SK-N-SH (cell line): ENCODE measurements around the gene CYP46A1. TPM values are rescaled to one million over a fixed set of nuclear protein-coding genes. Genes with fewer than 3 reads are reported as not detected.
A peak's percentile ranks its signal among the peaks of the same experiment; 100 is the strongest.

Experiments used
- CTCF ChIA-PET: fragments of 300-600, 350-600 bp; formaldehyde crosslinking; extraction: SDS; loops from one replicate; lab custom pipeline; 2021; lab: Yijun Ruan, JAX
- POLR2A ChIA-PET: fragments of 350-600 bp; sonication (Branson Sonifier 250); formaldehyde crosslinking; extraction: SDS; loops from one replicate; lab custom pipeline; 2020; ENCODE audit warnings: antibody characterized with exemption, inconsistent platforms; lab: Yijun Ruan, JAX
- DNase-seq: peaks from one replicate; pipeline ENCODE4 v3.0.0; 2012
- H2AFZ ChIP-seq: fragments of 200-600 bp; sonication (generic); 2 replicates; pipeline ENCODE4 v1.8.1; 2016; ENCODE audit warnings: antibody characterized with exemption, mild to moderate bottlenecking, low read depth
- H3F3A ChIP-seq: fragments of 200-600 bp; sonication (generic); replicated peaks from 2 replicates; pipeline ENCODE3; 2016; ENCODE audit warnings: antibody characterized with exemption, mild to moderate bottlenecking; ENCODE audit not compliant: insufficient read depth
- H3K27ac ChIP-seq, 2 experiments: fragments of 200-500 bp in 1 of 2; fragments of 200-600 bp in 1 of 2; sonication (Bioruptor generic) in 1 of 2; sonication (generic), shearing (Covaris generic) in 1 of 2; 2 replicates each; pipeline versions ENCODE4 v1.5.1 to v1.6.1; 2014 to 2016; ENCODE audit warnings: low read depth in 2 of 2, inconsistent platforms in 1 of 2, low read length in 1 of 2, mild to moderate bottlenecking in 1 of 2, mixed read lengths in 1 of 2
- H3K27me3 ChIP-seq: fragments of 200-600 bp; sonication (generic), shearing (Covaris generic); 2 replicates; pipeline ENCODE4 v1.6.1; 2016; ENCODE audit warnings: mixed run types; ENCODE audit not compliant: insufficient read depth
- H3K36me3 ChIP-seq, 2 experiments: fragments of 200-500 bp in 1 of 2; fragments of 200-600 bp in 1 of 2; sonication (Bioruptor generic) in 1 of 2; sonication (generic) in 1 of 2; replicated peaks in 1 of 2; 2 replicates each; pipeline versions ENCODE3 to v1.5.1; 2014 to 2016; ENCODE audit warnings: low read length in 1 of 2, mild to moderate bottlenecking in 1 of 2; ENCODE audit not compliant: insufficient read depth in 2 of 2, control insufficient read depth in 1 of 2
- H3K4me1 ChIP-seq, 2 experiments: fragments of 200-500 bp in 1 of 2; fragments of 200-600 bp in 1 of 2; sonication (Bioruptor generic) in 1 of 2; sonication (generic), shearing (Covaris generic) in 1 of 2; 2 replicates each; pipeline versions ENCODE4 v1.5.1 to v1.6.1; 2014 to 2016; ENCODE audit warnings: low read depth in 1 of 2, low read length in 1 of 2, mixed run types in 1 of 2; ENCODE audit not compliant: insufficient read depth in 2 of 2, control insufficient read depth in 1 of 2
- H3K4me2 ChIP-seq: fragments of 200-600 bp; sonication (generic), shearing (Covaris generic); 2 replicates; pipeline ENCODE4 v1.6.1; 2017; ENCODE audit warnings: mixed run types
- H3K4me3 ChIP-seq, 2 experiments: fragments of 200-500 bp in 1 of 2; fragments of 200-600 bp in 1 of 2; sonication (Bioruptor generic) in 1 of 2; sonication (generic), shearing (Covaris generic) in 1 of 2; 2 replicates each; pipeline versions ENCODE4 v1.5.1 to v1.8.1; 2014 to 2016; ENCODE audit warnings: low read depth in 2 of 2, inconsistent platforms in 1 of 2, low read length in 1 of 2, mild to moderate bottlenecking in 1 of 2, mixed read lengths in 1 of 2, moderate library complexity in 1 of 2
- H3K79me2 ChIP-seq: fragments of 200-600 bp; sonication (generic); 2 replicates; pipeline ENCODE4 v1.8.1; 2017; ENCODE audit warnings: mild to moderate bottlenecking; ENCODE audit not compliant: insufficient read depth
- H3K9ac ChIP-seq: fragments of 200-600 bp; sonication (generic); 2 replicates; pipeline ENCODE4 v1.6.1; 2017; ENCODE audit warnings: mixed run types
- H3K9me2 ChIP-seq: fragments of 200-600 bp; sonication (generic); 2 replicates; pipeline ENCODE4 v1.6.1; 2017; ENCODE audit warnings: mixed run types
- H3K9me3 ChIP-seq: fragments of 200-600 bp; sonication (generic); 2 replicates; pipeline ENCODE4 v1.6.1; 2017; ENCODE audit warnings: mixed run types, mild to moderate bottlenecking, moderate library complexity
- H4K20me1 ChIP-seq: fragments of 200-600 bp; sonication (generic); 2 replicates; pipeline ENCODE4 v1.6.1; 2017; ENCODE audit warnings: mild to moderate bottlenecking, mixed run types; ENCODE audit not compliant: insufficient read depth
- GABPA ChIP-seq: IDR thresholded peaks from 2 replicates; pipeline ENCODE4 v1.4.0; 2012; ENCODE audit warnings: low read depth, mild to moderate bottlenecking
- MEF2A ChIP-seq: IDR thresholded peaks from 2 replicates; pipeline ENCODE4 v1.4.0; 2012; ENCODE audit warnings: low read depth, borderline replicate concordance
- NFIC ChIP-seq: IDR thresholded peaks from 2 replicates; pipeline ENCODE4 v1.4.0; 2012; ENCODE audit warnings: borderline replicate concordance
- NRF1 ChIP-seq: IDR thresholded peaks from 2 replicates; pipeline ENCODE4 v1.6.1; 2012; ENCODE audit warnings: low read depth, mild to moderate bottlenecking, low read length
- RCOR1 ChIP-seq: fragments of 150-350 bp; IDR thresholded peaks from 2 replicates; pipeline ENCODE4 v1.6.1; 2017; ENCODE audit warnings: antibody characterized with exemption, low read length
- REST ChIP-seq: IDR thresholded peaks from 2 replicates; pipeline ENCODE4 v1.6.1; 2012; ENCODE audit warnings: mild to moderate bottlenecking, low read depth, low read length, moderate library complexity
- RFX5 ChIP-seq: IDR thresholded peaks from 2 replicates; pipeline ENCODE4 v1.6.1; 2012; ENCODE audit warnings: mild to moderate bottlenecking, improper control_type of control experiment, low read length
- RXRA ChIP-seq: IDR thresholded peaks from 2 replicates; pipeline ENCODE4 v1.4.0; 2012; ENCODE audit warnings: low read depth, mild to moderate bottlenecking, borderline replicate concordance
- SMC3 ChIP-seq: IDR thresholded peaks from 2 replicates; pipeline ENCODE4 v1.6.1; 2012; ENCODE audit warnings: low read depth, low read length, improper control_type of control experiment
- TAF1 ChIP-seq: IDR thresholded peaks from 2 replicates; pipeline ENCODE4 v1.6.1; 2012; ENCODE audit warnings: low read depth, mild to moderate bottlenecking, low read length, moderate library complexity, borderline replicate concordance
- TCF12 ChIP-seq: IDR thresholded peaks from 2 replicates; pipeline ENCODE4 v1.4.0; 2012
- ZBTB33 ChIP-seq: IDR thresholded peaks from 2 replicates; pipeline ENCODE4 v1.4.0; 2012; ENCODE audit warnings: low read depth, borderline replicate concordance
- WGBS: methylation state at CpG from one replicate; pipeline ENCODE4 v1.1.6; 2017; ENCODE audit warnings: low lambda C conversion rate; 5-methylcytosine and 5-hydroxymethylcytosine counted together
- polyA plus RNA-seq, 3 experiments: library from polyadenylated mRNA; depleted of rRNA; stranded (reverse); fragments of >200 nt; gene quantifications; 2 replicates each; pipeline ENCODE4 v1.2.3, GENCODE V29; 2012
- TF ChIP-seq, protein P1 (sequence below): IDR thresholded peaks from 2 replicates; pipeline ENCODE4; 2012

The CYP46A1 gene
- polyA plus RNA-seq, 1 of the 3 experiments (the other 2 are of a cell fraction): 0.30 TPM

GRCh38 chr14:99644035-99644587 is 40.0 kb upstream of the CYP46A1 start:
- H2AFZ ChIP-seq: no peak overlapping the region
- H3F3A ChIP-seq: no peaks in the 10 kb centered on the region
- H4K20me1 ChIP-seq: no peaks in the 10 kb centered on the region
- DNase-seq: no peak
- no peaks in the 10 kb centered on the region for H3K79me2 ChIP-seq
- no peaks in the 10 kb centered on the region; a peak in 1 of 4 replicates for H3K4me1 ChIP-seq
- H3K9ac ChIP-seq: no peak overlapping the region
- no peaks in the 10 kb centered on the region for H3K27me3 ChIP-seq
- 96% methylated on average over 10 of the region's 11 CpGs for WGBS
- H3K9me3 ChIP-seq: no peaks in the 10 kb centered on the region
- ChIA-PET CTCF (interaction anchor here (1.1 kb wide), 1 partner anchor 12 kb away, joined by 3 read pairs; no protein-coding TSS in a partner anchor), POLR2A (no interaction called here)
- no peak for TF ChIP-seq RXRA
- TF ChIP-seq, protein P1, sequence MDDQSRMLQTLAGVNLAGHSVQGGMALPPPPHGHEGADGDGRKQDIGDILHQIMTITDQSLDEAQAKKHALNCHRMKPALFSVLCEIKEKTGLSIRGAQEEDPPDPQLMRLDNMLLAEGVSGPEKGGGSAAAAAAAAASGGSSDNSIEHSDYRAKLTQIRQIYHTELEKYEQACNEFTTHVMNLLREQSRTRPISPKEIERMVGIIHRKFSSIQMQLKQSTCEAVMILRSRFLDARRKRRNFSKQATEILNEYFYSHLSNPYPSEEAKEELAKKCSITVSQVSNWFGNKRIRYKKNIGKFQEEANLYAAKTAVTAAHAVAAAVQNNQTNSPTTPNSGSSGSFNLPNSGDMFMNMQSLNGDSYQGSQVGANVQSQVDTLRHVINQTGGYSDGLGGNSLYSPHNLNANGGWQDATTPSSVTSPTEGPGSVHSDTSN: no peak
- no peak for TF ChIP-seq NRF1
- TF ChIP-seq RFX5: no peak
- TF ChIP-seq ZBTB33: no peak
- no peak overlapping the region for H3K4me3 ChIP-seq
- H3K36me3 ChIP-seq: no peaks in the 10 kb centered on the region
- no peak overlapping the region for H3K4me2 ChIP-seq
- no peak overlapping the region for H3K27ac ChIP-seq
- H3K9me2 ChIP-seq: no peaks in the 10 kb centered on the region

DNA sequence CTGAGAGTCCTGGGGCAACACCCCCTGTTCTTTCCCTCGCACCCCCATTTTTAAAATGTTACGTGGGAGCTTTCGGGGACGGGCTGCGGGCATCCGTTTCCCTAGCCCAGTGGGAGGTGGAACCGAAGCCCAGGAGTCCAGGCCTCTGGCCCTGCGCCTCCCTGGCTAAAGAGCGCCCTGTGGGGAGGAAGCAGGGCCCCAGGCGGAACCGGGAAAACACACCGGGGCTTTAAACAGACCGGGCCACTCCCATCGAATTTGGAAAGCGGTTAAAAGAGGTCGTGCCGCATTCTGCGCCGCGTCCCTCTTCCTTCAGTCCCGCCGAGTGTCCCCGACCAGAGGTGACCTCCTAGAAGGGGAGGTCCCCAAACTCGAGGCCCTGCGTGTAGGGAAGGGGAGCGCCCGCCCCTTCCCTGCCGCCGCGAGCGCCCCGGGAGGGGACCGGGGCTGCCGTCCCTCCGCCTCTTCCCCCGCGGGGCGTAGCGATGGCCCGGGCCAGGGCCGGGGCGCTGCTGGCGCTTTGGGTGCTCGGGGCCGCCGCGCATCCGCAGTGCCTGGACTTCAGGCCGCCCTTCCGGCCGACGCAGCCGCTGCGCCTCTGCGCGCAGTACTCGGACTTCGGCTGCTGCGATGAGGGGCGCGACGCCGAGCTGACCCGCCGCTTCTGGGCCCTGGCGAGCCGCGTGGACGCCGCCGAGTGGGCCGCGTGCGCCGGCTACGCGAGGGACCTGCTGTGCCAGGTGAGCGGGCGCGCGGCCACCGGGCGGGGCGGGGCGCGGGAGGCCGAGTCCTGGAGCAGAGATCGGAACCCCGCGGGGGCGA is 39.2 kb upstream of the CYP46A1 start, which contains the start of gene HHIPL1:
HHIPL1 (plus strand) TSS at position 407 of the 822 bp plus-strand sequence; CDS start at position 486, 79 bp downstream.
- Histone ChIP-seq H3K79me2 (no peaks in the 10 kb centered on the region), H3K4me2 (no peak within 1 kb of the TSS), H3K9ac (no peak within 1 kb of the TSS), H3K4me3 (peak within 1 kb of the TSS in 1 of 2 experiments; percentile 13; a peak in 1 of 4 replicates), H3K9me3 (no peaks in the 10 kb centered on the region), H3K4me1 (no peaks in the 10 kb centered on the region; a peak in 1 of 4 replicates), H3K36me3 (no peaks in the 10 kb centered on the region), H3K9me2 (no peaks in the 10 kb centered on the region), H3K27me3 (no peaks in the 10 kb centered on the region), H3F3A (no peaks in the 10 kb centered on the region), H3K27ac (no peak within 1 kb of the TSS), H4K20me1 (no peaks in the 10 kb centered on the region), H2AFZ (no peak within 1 kb of the TSS)
- WGBS: 79% methylated on average over 22 of the region's 91 CpGs
- DNase-seq: peak; percentile 87
- ChIA-PET POLR2A (no interaction called here), CTCF (interaction anchor here (1.9 kb wide), 1 partner anchor 302 kb away, joined by 6 read pairs; no protein-coding TSS in a partner anchor)
- TF ChIP-seq SMC3 (no peak), RCOR1 (no peak), TCF12 (no peak), NRF1 (no peak), REST (no peak), MEF2A (no peak), NFIC (no peak), TAF1 (no peak), GABPA (no peak)
